Measurements from ENCODE around the gene CNTNAP4.

The CNTNAP4 gene

GRCh38 chr16:76276745-76277438 is at the start of gene CNTNAP4:
Gene CNTNAP4 (plus strand): TSS chr16:76277401. CDS start chr16:76277663, 262 bp downstream.
- DNase-seq (ENCODE audit: low read depth): no peak

- DNase-seq (ENCODE audit: low read depth): no peak
These were observed 48.6 kb upstream of the CNTNAP4 start for GRCh38 chr16:76228546-76229146.

GRCh38 chr16:76232704-76233103 is 44.5 kb upstream of the CNTNAP4 start:
- no peak for DNase-seq (ENCODE audit: low read depth)

GRCh38 chr16:76235025-76235424 is 42.2 kb upstream of the CNTNAP4 start:
- DNase-seq (ENCODE audit: low read depth): no peak

GRCh38 chr16:76235426-76235825 is 41.8 kb upstream of the CNTNAP4 start:
- DNase-seq (ENCODE audit: low read depth): no peak

- DNase-seq (ENCODE audit: low read depth): no peak
These were observed 39.7 kb upstream of the CNTNAP4 start for GRCh38 chr16:76237471-76237870.

GRCh38 chr16:76241755-76242154 is 35.4 kb upstream of the CNTNAP4 start:
- no peak for DNase-seq (ENCODE audit: low read depth)

GRCh38 chr16:76243620-76244019 is 33.6 kb upstream of the CNTNAP4 start:
- no peak for DNase-seq (ENCODE audit: low read depth)

- no peak for DNase-seq (ENCODE audit: low read depth)
These were observed 30.6 kb upstream of the CNTNAP4 start for GRCh38 chr16:76246587-76246986.

GRCh38 chr16:76265434-76266045 is 11.7 kb upstream of the CNTNAP4 start:
- no peak for DNase-seq (ENCODE audit: low read depth)

- no peak for DNase-seq (ENCODE audit: low read depth)
These were observed 8.4 kb upstream of the CNTNAP4 start for GRCh38 chr16:76268824-76269223.

- no peak for DNase-seq (ENCODE audit: low read depth)
These were observed 344 bp downstream of the CNTNAP4 start for GRCh38 chr16:76277460-76278030.

GRCh38 chr16:76278086-76278485 is 885 bp downstream of the CNTNAP4 start:
- DNase-seq (ENCODE audit: low read depth): no peak

GRCh38 chr16:76278980-76279379 is 1.8 kb downstream of the CNTNAP4 start:
- no peak for DNase-seq (ENCODE audit: low read depth)

- no peak for DNase-seq (ENCODE audit: low read depth)
These were observed 3.4 kb downstream of the CNTNAP4 start for GRCh38 chr16:76280421-76281215.

- DNase-seq (ENCODE audit: low read depth): no peak
These were observed 10.3 kb downstream of the CNTNAP4 start for GRCh38 chr16:76287466-76287865.

- DNase-seq (ENCODE audit: low read depth): no peak
These were observed 15.0 kb downstream of the CNTNAP4 start for GRCh38 chr16:76292218-76292617.

- no peak for DNase-seq (ENCODE audit: low read depth)
These were observed 16.8 kb downstream of the CNTNAP4 start for GRCh38 chr16:76293980-76294379.

GRCh38 chr16:76294396-76295214 is 17.4 kb downstream of the CNTNAP4 start:
- no peak for DNase-seq (ENCODE audit: low read depth)

GRCh38 chr16:76297941-76298340 is 20.7 kb downstream of the CNTNAP4 start:
- DNase-seq (ENCODE audit: low read depth): no peak

- no peak for DNase-seq (ENCODE audit: low read depth)
These were observed 26.6 kb downstream of the CNTNAP4 start for GRCh38 chr16:76303637-76304314.
